G401 (cell line): ENCODE measurements around the gene ARID1A. TPM values are rescaled to one million over a fixed set of nuclear protein-coding genes. Genes with fewer than 3 reads are reported as not detected.
"Not testable (repeated sequence)": the region's sequence is repeated elsewhere in the genome, so short reads cannot be mapped to it uniquely, and the experiment has no call there.

Experiments used
- DNase-seq: peaks from one replicate; pipeline ENCODE4 v3.0.0-alpha.2; 2015; ENCODE audit warnings: low spot score
- in situ Hi-C: cut with HindIII; loops from 2 replicates; pipeline ENCODE4 v1.10.0; 2016; ENCODE audit warnings: low sequenced_read_pairs, mixed read lengths
- total RNA-seq: library from RNA; depleted of rRNA; stranded (reverse); fragments of >200 nt; shearing (Covaris generic); gene quantifications from 2 replicates; pipeline ENCODE4 v1.2.3, GENCODE V29; 2014

The ARID1A gene
- total RNA-seq, 1 experiment from 2014 or later: 21.5 TPM

DNA sequence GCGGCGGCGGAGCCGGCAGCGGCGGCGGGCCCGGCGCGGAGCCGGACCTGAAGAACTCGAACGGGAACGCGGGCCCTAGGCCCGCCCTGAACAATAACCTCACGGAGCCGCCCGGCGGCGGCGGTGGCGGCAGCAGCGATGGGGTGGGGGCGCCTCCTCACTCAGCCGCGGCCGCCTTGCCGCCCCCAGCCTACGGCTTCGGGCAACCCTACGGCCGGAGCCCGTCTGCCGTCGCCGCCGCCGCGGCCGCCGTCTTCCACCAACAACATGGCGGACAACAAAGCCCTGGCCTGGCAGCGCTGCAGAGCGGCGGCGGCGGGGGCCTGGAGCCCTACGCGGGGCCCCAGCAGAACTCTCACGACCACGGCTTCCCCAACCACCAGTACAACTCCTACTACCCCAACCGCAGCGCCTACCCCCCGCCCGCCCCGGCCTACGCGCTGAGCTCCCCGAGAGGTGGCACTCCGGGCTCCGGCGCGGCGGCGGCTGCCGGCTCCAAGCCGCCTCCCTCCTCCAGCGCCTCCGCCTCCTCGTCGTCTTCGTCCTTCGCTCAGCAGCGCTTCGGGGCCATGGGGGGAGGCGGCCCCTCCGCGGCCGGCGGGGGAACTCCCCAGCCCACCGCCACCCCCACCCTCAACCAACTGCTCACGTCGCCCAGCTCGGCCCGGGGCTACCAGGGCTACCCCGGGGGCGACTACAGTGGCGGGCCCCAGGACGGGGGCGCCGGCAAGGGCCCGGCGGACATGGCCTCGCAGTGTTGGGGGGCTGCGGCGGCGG lies 1.0 kb downstream of the ARID1A start:
- DNase-seq: no peak
- in situ Hi-C loops: no loop called here

DNA sequence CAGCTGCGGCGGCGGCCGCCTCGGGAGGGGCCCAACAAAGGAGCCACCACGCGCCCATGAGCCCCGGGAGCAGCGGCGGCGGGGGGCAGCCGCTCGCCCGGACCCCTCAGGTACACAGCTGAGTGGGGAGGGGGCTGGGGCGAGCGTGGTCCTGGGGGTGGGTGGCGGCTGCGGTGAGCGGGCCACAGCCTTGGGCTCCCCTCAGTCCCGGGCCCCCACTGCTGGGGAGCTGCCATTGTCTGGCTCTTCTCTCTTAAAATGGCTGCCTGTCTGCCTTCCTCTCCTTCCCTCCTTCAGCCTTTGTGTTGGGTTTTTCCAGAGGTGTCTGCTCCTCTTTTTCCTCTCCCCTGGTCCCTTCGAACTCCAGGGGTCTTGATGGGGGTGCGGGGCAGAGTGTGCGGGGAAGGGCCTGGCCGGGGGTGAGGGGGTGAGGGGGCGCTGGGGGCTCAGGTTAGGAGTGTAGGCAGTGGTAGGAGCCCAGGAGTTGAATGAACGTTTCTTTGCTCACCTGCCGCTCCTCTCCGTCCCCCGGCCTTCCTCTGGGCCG lies 1.7 kb downstream of the ARID1A start:
- no peak for DNase-seq
- in situ Hi-C loops: no loop called here

DNA sequence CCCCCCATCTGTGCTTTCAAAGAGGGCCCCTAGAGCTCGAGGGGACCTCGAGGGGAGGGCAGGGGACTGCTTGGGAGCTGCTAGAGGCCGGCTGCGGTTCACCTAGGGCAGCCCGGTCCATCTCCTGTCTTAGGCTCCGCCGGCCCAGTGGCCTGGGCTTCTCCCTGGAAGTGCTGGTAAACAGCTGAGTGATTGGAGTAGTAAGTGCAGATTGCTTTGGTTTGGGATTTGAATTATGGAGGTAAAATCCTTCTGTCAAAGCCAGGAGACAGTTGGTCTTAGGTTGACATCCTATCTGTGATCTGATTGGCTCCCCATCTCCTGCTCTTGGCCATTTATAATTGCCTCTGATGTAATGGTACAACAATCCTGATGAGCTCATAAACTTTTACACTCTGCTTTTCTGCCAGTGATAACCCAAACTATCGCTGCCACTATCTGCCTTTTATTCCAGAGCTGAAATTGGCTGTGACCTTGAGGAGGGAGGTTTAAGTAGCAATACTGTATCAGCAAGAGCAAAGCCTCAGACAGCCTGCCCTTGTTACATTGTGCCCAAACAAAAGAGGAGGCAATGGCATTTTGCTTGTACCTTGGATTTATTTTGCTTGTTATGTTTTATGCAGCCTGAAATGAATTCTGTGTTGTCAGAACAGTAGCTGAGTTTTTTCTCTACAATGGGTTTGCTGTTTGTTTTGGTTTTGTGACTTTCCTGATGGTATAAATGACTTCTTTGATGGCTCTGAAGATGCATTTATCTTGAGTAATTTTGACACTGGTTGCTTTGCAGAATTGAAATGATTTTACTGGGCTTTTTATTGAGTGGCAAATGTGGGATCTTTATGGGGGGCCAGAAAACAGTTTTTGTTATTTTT lies 2.4 kb downstream of the ARID1A start:
- DNase-seq: peak; percentile 93
- in situ Hi-C loops: no loop called here

DNA sequence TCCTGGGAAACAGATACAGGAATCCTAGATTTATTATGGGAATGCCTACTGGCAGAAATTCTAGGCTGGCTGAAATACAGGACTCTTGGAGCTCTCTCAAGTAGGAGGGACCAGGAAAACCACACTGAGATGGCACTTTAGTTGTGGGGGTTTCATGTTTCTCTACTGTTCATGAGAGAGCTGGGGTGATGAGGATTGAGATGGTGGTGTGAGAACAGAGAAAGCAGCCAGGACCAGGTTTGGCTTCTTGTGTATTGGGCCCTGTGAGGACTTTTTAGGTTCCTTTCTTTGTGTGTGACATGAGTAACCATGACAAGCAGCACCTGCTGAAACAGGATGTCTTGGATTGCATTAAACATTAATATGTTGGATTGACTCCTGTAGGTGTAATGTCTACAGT lies 4.9 kb downstream of the ARID1A start:
- in situ Hi-C loops: no loop called here
- DNase-seq: no peak

DNA sequence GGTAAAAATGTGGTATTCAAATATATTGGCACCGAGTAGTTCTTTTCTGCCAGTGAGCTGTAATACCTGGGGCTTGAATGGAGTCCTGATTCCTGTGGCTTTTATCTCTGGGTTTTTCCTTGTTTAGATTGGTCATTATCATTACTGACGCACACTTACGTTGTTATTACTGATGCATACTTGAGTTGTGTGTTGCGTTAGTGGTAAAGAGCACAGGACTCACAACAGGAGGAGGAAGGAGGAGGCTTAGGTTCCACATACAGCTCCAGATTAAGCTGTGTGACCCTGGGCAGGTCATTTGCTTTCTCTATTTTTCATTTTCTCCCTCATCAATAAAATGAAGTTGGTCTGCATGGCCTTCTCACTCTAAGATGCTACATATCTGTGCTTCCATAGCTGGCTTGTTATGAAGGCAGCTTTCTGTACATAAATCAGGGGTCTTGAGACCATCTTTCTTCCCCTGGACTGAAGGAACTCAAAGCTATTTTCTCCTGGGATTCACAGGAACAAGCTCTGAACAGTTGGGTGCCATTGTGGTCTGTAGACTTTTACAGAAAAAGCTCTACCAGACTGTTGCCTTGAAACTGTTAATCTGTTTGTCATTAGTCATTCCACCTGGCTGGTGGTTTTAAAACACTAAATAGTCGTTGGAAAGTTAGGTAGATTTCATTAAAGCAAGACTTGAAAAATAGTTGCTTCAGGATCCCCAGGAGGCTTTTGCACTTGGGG lies 5.6 kb downstream of the ARID1A start:
- in situ Hi-C loops: no loop called here
- no peak for DNase-seq

DNA sequence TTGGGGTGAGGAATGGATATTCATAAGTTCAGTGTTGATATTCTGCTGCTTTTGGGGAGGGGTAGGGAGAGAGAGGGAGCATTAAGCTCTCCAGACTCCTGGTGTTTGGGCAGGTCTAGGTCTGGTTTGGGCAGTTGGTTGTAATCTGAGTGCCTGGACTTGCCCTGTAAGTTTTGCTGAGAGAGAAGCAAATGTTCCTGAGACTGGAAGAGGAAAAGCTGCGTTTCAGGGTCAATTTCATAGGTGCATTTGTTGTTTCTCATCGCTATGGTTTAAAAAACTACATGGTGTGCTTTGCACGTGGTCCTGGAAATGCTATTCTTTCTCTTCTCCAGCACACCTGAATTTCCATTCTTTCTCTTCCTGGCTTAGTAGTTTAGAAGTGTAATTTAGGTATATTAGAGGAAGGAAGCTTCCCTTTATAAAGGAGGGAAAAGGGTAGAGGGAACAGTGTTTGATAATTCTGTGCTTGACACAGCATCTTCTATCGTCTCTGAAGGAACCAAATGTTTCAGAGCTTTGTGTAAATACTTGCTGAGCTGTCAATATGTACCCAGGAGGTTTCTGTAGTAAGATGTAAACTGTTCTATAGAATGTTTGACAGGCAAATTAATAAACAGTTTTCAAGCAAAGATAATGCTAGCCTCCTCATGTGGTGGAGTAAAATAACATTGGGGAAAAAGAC lies 6.3 kb downstream of the ARID1A start:
- no peak for DNase-seq
- in situ Hi-C loops: no loop called here

DNA sequence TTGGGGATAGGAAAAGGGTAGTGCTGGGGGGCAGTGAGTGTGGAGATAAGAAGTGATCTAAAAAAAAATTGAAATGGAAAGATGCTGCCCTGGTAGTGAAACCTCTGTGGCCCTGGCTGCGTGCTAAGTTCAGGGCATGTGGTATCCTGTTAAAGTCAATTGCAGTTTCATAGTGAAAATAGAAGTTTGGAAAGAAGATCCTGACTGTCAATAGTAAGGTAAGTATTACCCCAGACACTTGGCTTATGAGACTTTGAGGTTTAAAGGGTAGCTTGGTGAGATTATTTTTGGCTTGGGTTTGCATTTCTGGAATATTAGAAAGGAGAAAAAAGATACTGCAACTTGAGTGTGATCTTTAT lies 6.8 kb downstream of the ARID1A start:
- in situ Hi-C loops: no loop called here
- no peak for DNase-seq

DNA sequence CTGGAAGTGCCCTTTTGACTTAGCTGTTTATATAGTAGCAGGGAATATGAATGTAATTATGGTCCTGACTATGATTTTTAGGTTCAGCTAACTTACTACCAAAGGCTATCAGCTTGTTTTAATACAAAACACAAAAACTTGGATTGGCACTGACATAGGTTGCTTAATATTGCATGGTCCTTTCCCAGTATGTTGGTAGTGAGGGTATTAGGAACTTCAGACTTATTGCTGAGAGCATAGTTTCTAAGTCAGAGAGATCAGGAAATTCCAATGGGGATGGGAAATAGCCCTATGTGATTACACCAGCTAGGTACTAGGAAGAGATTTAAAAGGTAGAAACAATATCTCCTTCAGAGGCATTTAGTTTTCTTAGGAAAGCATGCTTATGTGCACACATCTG lies 7.7 kb downstream of the ARID1A start:
- in situ Hi-C loops: no loop called here
- no peak for DNase-seq

DNA sequence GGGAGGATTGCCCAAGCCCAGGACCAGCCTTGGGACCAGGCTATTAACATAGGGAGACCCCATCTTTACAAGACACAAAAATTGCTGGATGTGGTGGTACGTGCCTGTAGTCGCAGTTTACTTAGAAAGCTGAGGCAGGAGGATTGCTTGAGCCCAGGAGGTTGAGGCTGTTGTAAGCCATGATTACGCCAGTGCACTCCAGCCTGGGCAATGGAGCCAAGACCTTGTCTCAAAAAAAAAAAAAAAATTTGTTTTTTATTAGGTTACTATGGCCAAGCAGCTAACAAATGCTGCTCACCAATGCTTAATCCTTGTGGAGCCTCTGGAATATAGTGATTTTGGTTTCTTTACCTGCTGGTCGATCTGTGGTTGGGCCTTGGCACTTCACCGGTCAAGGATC lies 8.8 kb downstream of the ARID1A start:
- in situ Hi-C loops: no loop called here
- DNase-seq: no peak

DNA sequence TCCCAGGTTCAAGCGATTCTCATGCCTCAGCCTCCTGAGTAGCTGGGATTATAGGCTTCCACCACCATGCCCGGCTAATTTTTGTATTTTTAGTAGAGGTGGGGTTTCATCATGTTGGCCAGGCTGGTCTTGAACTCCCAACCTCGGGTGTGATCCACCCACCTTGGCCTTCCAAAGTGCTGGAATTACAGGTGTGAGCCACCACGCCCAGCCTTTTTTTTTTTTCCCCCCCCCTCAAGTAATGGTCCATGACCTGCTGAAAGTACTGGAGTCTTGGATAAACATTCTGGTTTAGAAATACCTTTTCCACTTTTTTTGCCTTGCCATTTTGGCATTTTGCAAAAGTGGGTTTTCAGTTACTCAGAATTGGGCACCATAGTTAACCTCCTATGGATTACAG lies 9.4 kb downstream of the ARID1A start:
- in situ Hi-C loops: not testable (repeated sequence)

DNA sequence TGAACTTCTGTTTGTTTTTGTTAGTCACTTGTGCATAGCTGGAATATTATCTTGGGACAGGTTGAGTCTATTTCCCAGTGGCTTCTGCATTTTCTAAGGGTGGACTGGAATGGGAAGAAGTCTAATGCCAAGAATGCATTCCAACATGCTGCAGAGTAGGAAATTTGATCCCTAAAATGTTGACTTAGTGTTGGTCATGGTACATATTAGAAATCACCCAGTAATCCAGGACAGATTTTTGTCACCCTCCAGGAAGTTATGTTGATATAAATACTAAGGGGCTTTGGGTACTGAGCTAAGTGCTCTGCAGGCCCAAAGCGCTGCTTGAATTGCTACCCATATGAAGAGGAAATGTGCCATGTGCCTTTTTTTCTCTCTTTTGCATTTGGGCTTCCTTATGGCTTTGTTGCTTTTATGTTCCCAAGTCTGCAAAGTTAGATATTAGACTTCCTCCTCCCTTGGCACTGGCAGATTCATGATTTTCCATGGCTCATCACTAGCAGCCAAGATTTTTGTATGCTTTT lies 10.0 kb downstream of the ARID1A start:
- DNase-seq: no peak
- in situ Hi-C loops: no loop called here

More for the DNA sequence above, 9.4 kb downstream of the ARID1A start:
- DNase-seq: not testable (repeated sequence)

DNA sequence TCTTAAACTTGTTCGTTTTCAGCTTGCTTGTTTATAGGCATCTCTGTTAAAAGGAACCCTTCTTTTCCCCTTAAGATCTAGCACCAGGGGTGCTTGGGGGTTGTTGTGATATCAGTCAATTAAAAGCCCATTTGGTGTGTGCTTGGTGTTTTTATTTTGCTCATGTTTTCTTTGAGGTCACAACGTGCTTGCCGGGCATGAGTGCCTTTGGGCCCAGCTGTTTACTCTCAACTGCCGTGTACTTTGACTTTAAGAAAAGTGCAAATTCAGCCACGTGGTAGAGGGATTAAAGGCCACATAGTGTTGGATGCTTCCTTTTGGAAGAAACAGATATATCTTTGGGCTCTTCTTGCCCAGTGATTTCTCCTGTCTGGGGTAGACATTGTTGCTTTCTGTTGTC lies 10.5 kb downstream of the ARID1A start:
- no peak for DNase-seq
- in situ Hi-C loops: no loop called here

DNA sequence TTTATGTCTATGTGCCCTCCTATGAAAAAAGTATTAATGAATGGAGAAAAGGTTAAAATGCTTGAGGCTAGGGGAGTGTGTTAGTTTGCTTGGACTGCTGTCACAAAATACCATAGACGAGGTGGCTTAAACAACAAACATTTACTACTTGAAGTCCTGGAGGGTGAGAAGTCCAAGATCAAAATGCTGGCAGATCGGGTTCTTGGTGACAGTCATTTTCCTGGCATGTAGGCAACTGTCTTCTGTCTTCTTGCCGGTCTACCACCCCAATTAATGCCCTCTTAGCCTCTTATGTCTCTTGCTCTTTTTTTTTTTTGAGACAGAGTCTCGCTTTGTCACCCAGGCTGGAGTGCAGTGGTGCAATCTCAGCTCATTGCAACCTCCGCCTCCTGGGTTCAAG lies 15.0 kb downstream of the ARID1A start:
- in situ Hi-C loops: no loop called here
- no peak for DNase-seq

DNA sequence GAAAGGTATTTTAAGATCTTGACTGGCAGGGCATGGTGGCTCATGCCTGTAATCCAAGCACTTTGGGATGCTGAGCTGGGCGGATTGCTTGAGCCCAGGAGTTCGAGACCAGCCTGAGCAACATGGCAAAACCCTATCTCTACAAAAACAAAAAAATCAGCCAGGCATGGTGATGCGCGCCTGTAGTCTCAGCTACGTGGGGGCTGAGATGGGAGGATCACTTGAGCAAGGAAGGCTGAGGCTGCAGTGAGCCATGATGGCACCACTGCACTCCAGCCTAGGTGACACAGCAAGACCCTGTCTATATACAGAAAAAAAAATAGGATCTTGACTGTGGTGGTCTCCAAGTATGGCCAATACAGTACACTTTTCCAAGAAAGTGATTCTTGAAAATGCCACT lies 16.0 kb downstream of the ARID1A start:
- DNase-seq: no peak
- in situ Hi-C loops: no loop called here

DNA sequence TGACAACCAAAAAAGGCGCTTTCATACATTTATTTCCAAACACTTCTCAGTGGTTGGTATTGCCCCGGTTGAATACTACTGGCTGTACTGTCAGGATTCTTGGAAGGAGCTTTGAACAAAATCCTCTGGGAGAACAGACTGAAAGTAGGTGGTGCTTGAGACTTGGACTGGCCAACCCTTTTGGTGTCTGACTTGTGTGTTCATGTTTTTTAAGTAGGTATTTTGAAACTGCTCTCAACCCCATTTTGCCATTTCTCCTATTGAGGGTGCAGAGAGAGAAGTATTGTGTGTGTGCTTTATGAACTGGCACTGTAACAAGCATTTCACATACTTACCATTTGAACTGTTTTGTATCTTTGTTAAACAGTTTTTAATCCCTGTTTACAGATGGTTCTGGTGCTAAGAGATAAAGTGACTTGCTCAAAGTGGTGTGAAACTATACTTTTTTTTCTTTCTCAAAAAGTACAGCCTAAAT lies 21.2 kb downstream of the ARID1A start:
- in situ Hi-C loops: no loop called here
- DNase-seq: no peak

DNA sequence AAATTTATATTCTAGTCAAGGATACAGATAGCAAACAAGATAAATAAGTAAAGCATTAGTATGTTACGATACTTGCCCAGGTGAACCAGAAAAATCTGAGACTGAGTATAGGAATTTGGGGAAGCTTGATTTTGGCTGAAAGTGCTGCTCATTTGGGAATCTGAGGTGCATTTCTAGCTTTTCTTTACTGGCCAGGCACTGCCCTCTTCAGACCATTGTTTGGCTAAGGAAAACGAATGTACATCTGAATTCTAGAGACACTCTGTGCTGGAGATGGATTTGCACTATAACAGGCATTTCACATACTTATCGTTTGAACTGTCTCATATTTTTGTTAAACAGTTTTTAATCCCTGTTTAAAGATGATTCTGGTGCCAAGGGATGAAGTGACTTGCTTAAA lies 23.4 kb downstream of the ARID1A start:
- DNase-seq: peak; percentile 53
- in situ Hi-C loops: no loop called here

DNA sequence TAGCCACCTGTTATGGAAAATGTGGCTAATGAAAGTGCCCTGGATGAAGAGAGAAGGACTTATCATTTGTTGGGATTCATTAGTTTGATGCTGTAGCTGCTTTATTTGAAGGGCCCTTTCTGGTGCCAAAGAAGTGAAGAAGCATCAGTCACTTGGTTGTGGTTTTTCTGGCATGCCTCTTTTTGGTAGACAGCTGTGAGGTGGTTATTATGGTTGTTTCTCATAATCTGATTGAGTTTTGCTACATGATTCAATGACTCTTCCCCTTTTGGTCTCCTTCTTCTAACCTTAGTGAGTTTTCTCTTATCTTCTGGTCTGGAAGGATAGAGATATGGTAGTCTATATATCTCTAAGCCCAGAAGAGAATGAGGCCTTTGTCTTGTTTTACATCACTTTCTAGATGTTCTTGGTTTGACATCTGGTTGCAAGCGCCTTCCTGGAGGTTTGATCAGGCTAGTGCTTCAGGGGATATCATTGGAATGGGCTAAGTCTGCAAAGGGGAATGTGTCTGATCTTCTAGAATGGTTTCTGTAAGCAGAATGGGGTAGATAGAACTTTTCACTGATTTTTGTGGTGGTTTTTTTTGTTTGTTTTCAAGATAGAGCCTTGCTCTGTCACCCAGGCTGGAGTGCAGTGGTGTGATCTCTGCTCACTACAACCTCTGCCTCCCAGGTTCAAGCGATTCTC lies 26.0 kb downstream of the ARID1A start:
- DNase-seq: no peak
- in situ Hi-C loops: no loop called here
